Upper lobe of left lung (tissue), 6 donors: ENCODE measurements around the gene LANCL1. TPM values are rescaled to one million over a fixed set of nuclear protein-coding genes. Genes with fewer than 3 reads are reported as not detected.

ENCODE experiments used
- ATAC-seq, 2 donors: fragments of 200-7000 bp; cut with Tn5 transposase; one replicate each; pipeline ENCODE4 v1.9.1; 2022; ENCODE audit warnings: mild to moderate bottlenecking in 2 of 2, moderate library complexity in 2 of 2; ENCODE audit not compliant: low FRiP score in 2 of 2
- DNase-seq, 2 donors: peaks; one replicate each; pipeline ENCODE4 v3.0.0-alpha.2; 2019 to 2020
- H3K27ac ChIP-seq, 4 donors: fragments of 200-600 bp; sonication (generic); one replicate each; pipeline ENCODE4 v1.5.1; 2016 to 2019
- H3K27me3 ChIP-seq, 4 donors: fragments of 200-600 bp; sonication (generic); one replicate each; pipeline ENCODE4 v1.5.1; 2017 to 2019
- H3K36me3 ChIP-seq, 4 donors: fragments of 200-600 bp; sonication (generic); one replicate each; pipeline ENCODE4 v1.5.1; 2016 to 2019
- H3K4me1 ChIP-seq, 4 donors: fragments of 200-600 bp; sonication (generic); one replicate each; pipeline ENCODE4 v1.5.1; 2018 to 2019
- H3K4me3 ChIP-seq, 4 donors: fragments of 200-600 bp; sonication (generic); one replicate each; pipeline ENCODE4 v1.5.1; 2017 to 2019; ENCODE audit warnings: mild to moderate bottlenecking in 2 of 4, moderate library complexity in 1 of 4
- H3K9me3 ChIP-seq, 4 donors: fragments of 200-600 bp; sonication (generic); one replicate each; pipeline ENCODE4 v1.5.1; 2018 to 2019
- EP300 ChIP-seq, 4 donors: sonication (generic); formaldehyde crosslinking; IDR thresholded peaks; one replicate each; pipeline ENCODE4 v1.5.1; 2017; ENCODE audit warnings: antibody characterized with exemption in 4 of 4, control low read depth in 2 of 4
- POLR2A ChIP-seq, 4 donors: fragments of 450-650 bp; IDR thresholded peaks; one replicate each; pipeline ENCODE4 v1.5.1; 2016 to 2017; ENCODE audit warnings: antibody characterized with exemption in 4 of 4, mild to moderate bottlenecking in 2 of 4
- POLR2AphosphoS5 ChIP-seq, 2 donors: sonication (generic); formaldehyde crosslinking; IDR thresholded peaks; one replicate each; pipeline ENCODE4 v1.5.1; 2017; ENCODE audit warnings: antibody characterized with exemption in 2 of 2
- WGBS, 2 donors: methylation state at CpG; one replicate each; pipeline ENCODE4 v1.1.5; 2017 to 2018; 5-methylcytosine and 5-hydroxymethylcytosine counted together
- total RNA-seq, 6 donors: library from RNA; depleted of rRNA in 4 of 6; stranded (reverse); fragments of >200 nt in 4 of 6; gene quantifications; one replicate each; pipeline versions ENCODE4 v1.1.0 to v1.2.1, GENCODE V29; 2016 to 2021
- TF ChIP-seq, protein P1 (sequence below), 6 experiments: fragments of 450-650 bp in 4 of 6; fragments of 200-600 bp in 2 of 6; sonication (generic) in 2 of 6; IDR thresholded peaks; one replicate each; pipeline ENCODE4 v1.5.1; 2016 to 2019; ENCODE audit warnings: antibody characterized with exemption in 6 of 6
- donor health status: DM: no; HTN: no; CAD: no; lungs with moderate emphysema.
- donor health status: DM: no; HTN: yes; CAD: no; lungs with severe emphysema.

The LANCL1 gene
- total RNA-seq, 6 donors from 2014 or later: 9.0 to 33.0 (median 23.5) TPM

DNA sequence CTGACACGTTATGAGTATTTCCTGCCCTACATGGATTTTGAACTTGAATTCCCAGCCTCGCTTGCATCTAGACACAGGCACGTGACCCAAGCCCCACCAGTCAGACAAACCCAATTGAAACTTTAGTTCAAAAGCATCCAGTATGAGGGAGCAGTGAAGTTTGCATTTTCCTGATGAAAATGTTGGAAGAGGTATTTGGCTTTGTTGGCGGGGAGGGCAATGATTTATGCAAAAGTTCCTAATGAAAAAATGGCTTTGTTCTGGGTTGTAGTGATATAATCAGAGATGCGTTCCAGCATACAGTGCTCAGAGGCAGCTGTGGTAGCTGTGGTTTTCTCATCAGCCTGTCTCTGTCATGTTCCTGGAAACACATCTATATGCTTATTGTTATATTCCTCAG lies 43.0 kb upstream of the LANCL1 start:
- H3K4me3 ChIP-seq: no peak overlapping the region
- DNase-seq: no peak

DNA sequence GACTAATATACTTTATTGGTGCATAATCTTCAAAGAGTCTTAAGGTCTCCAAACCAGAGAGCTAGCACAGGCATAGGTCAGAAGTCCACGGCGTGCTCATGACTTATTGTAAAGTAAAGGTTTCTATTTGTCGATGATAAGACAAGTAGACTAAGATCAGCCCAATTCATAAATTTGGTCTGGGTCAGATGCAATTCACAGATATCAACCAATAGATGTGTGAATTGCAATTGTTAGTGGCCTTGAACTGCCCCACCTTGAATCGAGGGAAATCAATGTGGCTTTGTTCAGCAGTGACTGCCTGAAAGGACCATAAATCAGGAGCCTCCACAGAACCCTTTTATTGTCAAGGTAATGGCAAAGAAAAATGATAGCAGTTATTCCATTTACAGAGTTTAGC lies 40.7 kb upstream of the LANCL1 start:
- 77 to 83% methylated on average over 4 of the region's 4 CpGs for WGBS, 2 donors
- ATAC-seq (no peak), DNase-seq (no peak)
- Histone ChIP-seq H3K4me3 (no peak overlapping the region), H3K36me3 (no peaks in the 10 kb centered on the region), H3K4me1 (no peaks in the 10 kb centered on the region), H3K27me3 (no peaks in the 10 kb centered on the region), H3K27ac (no peak overlapping the region), H3K9me3 (peaks cover 0 to 7% (median 0%) of the 10 kb centered on the region in 4 donors)
- TF ChIP-seq, protein P1, sequence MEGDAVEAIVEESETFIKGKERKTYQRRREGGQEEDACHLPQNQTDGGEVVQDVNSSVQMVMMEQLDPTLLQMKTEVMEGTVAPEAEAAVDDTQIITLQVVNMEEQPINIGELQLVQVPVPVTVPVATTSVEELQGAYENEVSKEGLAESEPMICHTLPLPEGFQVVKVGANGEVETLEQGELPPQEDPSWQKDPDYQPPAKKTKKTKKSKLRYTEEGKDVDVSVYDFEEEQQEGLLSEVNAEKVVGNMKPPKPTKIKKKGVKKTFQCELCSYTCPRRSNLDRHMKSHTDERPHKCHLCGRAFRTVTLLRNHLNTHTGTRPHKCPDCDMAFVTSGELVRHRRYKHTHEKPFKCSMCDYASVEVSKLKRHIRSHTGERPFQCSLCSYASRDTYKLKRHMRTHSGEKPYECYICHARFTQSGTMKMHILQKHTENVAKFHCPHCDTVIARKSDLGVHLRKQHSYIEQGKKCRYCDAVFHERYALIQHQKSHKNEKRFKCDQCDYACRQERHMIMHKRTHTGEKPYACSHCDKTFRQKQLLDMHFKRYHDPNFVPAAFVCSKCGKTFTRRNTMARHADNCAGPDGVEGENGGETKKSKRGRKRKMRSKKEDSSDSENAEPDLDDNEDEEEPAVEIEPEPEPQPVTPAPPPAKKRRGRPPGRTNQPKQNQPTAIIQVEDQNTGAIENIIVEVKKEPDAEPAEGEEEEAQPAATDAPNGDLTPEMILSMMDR (IDR thresholded peaks at IDR 0.05): no peak
- no peak for TF ChIP-seq EP300 (IDR thresholded peaks at IDR 0.05)
- TF ChIP-seq POLR2A (IDR thresholded peaks at IDR 0.05): no peak
- TF ChIP-seq POLR2AphosphoS5 (IDR thresholded peaks at IDR 0.05): no peak

More for the DNA sequence above, 43.0 kb upstream of the LANCL1 start:
- WGBS, 2 donors: 83% methylated on average over 5 of the region's 5 CpGs
- no peak for ATAC-seq
- H3K36me3 ChIP-seq: no peaks in the 10 kb centered on the region
- H3K27me3 ChIP-seq: no peaks in the 10 kb centered on the region
- H3K9me3 ChIP-seq: no peaks in the 10 kb centered on the region
- H3K4me1 ChIP-seq: no peaks in the 10 kb centered on the region
- H3K27ac ChIP-seq: no peak overlapping the region
- TF ChIP-seq EP300 (IDR thresholded peaks at IDR 0.05) (no peak), POLR2AphosphoS5 (IDR thresholded peaks at IDR 0.05) (no peak), POLR2A (IDR thresholded peaks at IDR 0.05) (no peak)
- TF ChIP-seq, protein P1 (IDR thresholded peaks at IDR 0.05): no peak

DNA sequence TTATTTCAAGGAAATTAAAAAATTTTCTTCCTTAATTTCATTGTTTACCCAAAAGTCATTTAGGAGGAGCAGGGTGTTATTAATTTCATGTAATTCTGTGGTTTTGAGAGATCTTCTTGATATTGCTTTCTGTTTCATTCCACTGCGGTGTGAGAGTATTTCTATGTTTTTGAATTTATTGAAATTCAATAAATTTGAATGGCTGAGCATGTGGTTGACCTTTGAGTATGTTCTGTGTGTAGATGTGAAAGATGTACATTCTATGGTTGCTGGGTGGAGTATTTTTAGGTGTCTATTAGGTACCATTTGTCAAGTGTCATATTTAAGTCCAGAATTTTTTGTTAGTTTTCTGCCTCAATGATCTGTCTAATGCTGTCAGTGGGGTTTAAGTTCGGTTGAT lies 39.4 kb upstream of the LANCL1 start:
- no peak for DNase-seq
- Histone ChIP-seq H3K9me3 (peaks cover 0 to 7% (median 0%) of the 10 kb centered on the region in 4 donors), H3K36me3 (no peaks in the 10 kb centered on the region), H3K4me1 (no peaks in the 10 kb centered on the region), H3K27ac (no peak overlapping the region), H3K27me3 (no peaks in the 10 kb centered on the region), H3K4me3 (no peak overlapping the region)
- no peak for ATAC-seq
- TF ChIP-seq POLR2A (IDR thresholded peaks at IDR 0.05) (no peak), POLR2AphosphoS5 (IDR thresholded peaks at IDR 0.05) (no peak), EP300 (IDR thresholded peaks at IDR 0.05) (no peak)
- TF ChIP-seq, protein P1 (IDR thresholded peaks at IDR 0.05): no peak
- WGBS, 2 donors: 45 to 81% methylated on average over 2 of the region's 2 CpGs

DNA sequence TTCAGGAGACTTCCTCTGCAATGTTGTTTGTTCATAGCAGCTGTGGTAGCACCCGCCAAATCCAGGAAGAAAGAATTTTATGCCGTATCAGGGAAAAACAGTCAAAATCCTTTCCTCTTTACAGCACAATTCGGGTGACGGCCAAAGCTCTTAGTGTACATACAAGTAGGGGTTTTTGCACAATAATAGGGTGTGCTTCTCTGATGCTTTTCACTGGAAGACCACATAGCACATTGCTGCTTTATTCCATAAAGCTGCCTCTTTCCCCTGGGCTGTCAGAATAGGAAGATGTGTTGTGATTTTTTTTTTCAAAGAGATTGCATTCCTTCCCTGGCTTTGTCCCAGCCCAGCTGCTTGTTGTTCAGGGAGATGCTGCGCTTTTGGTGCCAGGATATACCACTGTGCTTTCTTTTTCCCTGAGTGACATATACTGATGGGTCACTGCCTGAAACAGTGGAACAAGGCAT lies 27.2 kb upstream of the LANCL1 start:
- TF ChIP-seq POLR2AphosphoS5 (IDR thresholded peaks at IDR 0.05) (no peak), EP300 (IDR thresholded peaks at IDR 0.05) (no peak), POLR2A (IDR thresholded peaks at IDR 0.05) (no peak)
- TF ChIP-seq, protein P1 (IDR thresholded peaks at IDR 0.05): no peak
- ATAC-seq (no peak), DNase-seq (no peak)
- Histone ChIP-seq H3K36me3 (no peaks in the 10 kb centered on the region), H3K4me1 (no peaks in the 10 kb centered on the region), H3K9me3 (no peaks in the 10 kb centered on the region), H3K27ac (no peak overlapping the region), H3K4me3 (peak overlapping the region in 1 of 4 donors; percentile 37), H3K27me3 (no peaks in the 10 kb centered on the region)
- 30 to 42% methylated on average over 5 of the region's 5 CpGs for WGBS, 2 donors

DNA sequence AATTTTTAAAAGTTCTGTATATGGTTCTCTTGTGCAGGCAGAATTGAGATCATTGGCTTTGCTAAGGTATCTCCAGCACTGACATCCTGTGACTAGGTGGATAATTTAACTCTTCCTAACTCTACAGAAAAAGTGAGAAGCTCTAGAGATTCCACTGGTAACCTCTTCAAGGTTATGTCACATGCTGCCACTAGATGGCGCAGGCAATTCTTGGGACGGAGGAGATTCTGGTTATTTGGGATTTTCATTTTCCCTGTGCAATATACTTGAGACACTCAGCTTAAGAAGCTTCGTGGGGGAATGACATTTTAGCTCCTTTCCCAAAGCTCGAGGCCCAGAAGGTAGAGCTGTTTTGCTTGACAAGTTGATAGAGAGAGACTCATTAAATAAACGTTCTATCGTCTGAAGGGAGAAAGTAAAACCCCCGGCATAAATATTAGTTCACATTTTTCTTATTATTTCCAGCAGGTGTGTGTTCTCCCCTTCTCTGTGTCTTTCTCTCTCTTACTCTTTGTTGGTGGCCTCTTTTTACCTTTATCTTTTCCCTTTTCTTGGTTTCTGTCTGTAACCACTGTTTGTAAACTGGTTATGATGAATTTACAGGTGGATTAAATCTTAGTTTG lies 26.6 kb upstream of the LANCL1 start:
- H3K36me3 ChIP-seq: no peaks in the 10 kb centered on the region
- H3K27ac ChIP-seq: no peak overlapping the region
- no peak for TF ChIP-seq POLR2A (IDR thresholded peaks at IDR 0.05)
- TF ChIP-seq, protein P1 (IDR thresholded peaks at IDR 0.05): peak in 5 of 6 experiments; percentile 56 to 69 (median 65)
- TF ChIP-seq POLR2AphosphoS5 (IDR thresholded peaks at IDR 0.05): no peak
- TF ChIP-seq EP300 (IDR thresholded peaks at IDR 0.05): no peak
- peak overlapping the region in 2 of 4 donors; percentile 17 to 37 for H3K4me3 ChIP-seq
- ATAC-seq (peak in 1 of 2 donors; percentile 86), DNase-seq (peak in 1 of 2 donors; percentile 23)
- no peaks in the 10 kb centered on the region for H3K4me1 ChIP-seq
- no peaks in the 10 kb centered on the region for H3K9me3 ChIP-seq
- H3K27me3 ChIP-seq: no peaks in the 10 kb centered on the region
- WGBS, 2 donors: 24% methylated on average over 7 of the region's 7 CpGs
